ENCODE data around the gene RPRM.
"Not testable (repeated sequence)": the region's sequence is repeated elsewhere in the genome, so short reads cannot be mapped to it uniquely, and the experiment has no call there.

RPRM gene

DNA sequence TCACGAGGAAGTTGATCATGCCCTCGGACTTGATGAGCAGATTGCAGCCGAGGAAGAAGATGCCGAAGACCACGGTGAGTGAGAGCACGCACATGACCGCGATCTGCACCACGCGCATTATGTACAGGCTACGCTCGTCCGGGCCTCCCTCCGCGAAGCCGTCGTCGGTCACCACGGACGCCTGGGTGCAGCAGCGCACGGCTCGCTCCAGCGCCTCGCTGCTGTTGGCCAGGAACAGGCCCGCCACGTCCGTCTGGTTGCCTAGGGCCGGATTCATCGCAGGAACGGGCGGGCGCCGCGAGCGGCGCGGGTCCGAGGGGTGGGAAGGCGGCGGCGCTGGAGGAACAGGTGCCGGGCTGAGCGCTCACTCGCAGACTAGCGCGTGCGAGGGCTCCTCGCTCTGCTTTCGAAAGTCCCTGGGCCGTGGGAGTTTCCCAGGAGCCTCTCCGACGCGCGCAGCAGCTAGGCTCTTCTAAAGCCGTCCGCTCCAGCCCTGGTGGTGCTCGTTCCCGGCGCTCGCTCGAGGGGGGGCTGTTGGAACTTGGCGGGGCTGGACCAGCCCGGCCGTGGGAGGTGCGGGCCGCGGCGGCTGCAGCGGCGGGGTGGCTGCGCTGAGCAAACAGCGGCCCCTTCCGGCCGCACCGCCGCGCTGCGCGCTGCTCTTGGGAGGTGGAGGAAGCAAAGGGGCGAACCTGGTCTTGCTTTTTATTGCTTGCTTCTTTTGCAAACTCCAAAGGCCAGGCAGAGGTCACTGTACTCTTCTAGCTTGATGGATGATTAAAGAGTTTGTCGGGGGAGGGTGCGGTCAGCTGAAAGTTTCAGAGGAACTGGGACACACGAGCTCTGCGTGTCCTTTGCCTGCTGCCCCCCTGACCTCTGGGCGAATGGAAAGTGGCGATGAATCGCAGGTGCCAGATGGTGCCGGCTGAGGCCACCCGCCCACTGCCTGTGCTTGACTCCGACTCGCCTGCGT lies at the start of gene RPRM:
RPRM (minus strand) TSS at position 474 of the 973 bp plus-strand sequence; CDS start at position 277, 197 bp downstream.
- DNase-seq (ENCODE audit: low spot score): peak; percentile 79

DNA sequence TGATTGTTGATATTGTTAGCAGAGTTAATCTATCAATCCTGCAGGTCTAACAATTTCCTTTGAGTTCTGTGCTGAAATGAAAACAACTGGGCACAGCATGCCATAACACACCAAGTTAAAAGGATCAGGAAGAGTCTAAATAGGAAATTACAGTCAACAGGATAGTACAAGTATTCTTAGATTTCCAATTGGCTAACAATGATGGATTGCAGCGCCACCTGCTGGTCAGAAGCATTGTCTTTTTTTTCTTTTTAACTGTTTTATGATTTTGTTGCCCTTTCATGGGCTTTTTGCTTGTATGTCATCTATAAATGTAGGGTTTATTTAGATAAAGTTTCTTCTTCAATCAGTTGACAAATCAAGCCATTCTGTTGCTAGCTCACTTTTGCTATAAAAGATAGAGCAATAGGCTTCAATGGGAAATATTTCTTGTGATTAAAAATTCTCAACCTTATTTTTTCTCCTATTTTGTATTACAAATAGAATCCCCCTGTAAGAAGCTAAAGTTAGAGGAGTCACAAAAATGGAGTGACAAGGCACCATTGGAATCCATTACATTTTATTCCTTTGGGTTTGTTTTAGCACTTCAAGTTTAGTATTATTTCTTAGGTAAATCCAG lies 40.8 kb upstream of the RPRM start:
- peak; percentile 68 for DNase-seq (ENCODE audit: low spot score)

DNA sequence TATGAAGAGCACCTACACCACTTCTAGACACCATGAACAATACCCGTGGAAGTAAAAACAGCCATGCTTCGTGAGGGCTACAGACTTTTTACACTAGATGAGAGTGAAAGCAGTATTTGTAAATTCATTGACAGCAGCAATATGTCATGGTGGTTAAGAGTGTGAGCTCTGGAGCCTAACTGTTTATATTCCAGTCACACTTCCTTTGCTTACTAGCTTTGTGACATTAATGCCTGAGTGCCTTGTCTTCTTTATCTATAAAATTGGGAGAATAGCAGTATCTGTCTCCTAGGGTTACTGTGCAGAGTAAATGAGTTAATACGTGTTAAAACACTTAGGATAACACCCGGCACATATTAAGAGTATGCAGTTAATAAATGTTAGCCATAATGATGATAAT lies 33.8 kb upstream of the RPRM start:
- DNase-seq (ENCODE audit: low spot score): no peak

DNA sequence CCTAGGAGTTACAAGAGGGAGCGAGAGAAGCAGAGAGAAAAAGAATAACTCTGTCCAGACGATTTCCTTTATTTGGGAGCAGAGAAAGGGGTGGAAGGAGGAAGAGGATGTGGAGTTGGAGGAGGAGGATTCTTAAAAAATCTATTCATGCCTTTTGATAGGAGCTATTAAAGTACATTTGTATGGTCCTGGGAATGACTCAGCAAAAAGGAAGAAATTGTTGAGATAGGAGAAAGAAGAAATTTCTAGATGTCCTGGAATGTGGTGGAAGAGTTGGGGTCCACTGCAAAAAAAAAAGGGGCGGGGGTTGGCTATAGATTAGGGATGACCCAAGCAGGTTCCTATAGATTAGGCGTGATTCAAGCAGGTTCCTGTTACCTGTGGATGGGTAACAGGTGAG lies 32.4 kb upstream of the RPRM start:
- no peak for DNase-seq (ENCODE audit: low spot score)

DNA sequence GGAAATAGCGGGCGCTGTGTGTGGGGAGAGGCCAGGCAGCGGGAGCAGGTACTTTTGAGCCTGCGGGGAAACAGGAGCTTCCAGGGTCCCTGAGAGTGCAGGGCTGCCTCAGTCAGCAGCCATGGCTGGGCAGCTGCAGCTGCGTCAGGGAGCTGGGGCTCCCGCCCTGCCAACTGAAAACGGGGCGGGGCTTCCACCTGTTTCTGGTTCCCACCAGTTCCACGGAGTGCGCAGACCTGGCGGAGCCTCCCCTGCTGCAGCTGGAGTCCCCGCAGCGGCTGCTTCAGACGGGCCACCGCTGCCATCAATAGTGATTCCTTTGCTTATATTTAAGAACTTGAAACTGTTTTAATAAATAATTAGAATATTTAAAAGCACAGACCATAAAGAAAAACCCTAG lies 30.6 kb upstream of the RPRM start:
- DNase-seq (ENCODE audit: low spot score): no peak

DNA sequence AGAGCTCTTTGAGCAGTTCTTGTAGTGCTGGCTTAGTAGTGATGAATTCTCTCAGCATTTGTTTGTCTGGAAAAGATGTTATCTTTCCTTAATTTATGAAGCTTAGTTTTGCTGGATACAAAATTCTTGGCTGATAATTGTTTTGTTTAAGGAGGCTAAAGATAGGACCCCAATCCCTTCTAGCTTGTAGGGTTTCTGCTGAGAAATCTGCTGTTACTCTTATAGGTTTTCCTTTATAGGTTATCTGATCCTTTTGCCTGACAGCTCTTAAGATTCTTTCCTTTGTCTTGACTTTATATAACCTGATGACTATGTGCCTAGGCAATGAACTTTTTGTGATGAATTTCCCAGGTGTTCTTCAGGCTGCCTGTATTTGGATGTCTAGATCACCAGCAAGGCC lies 27.9 kb upstream of the RPRM start:
- DNase-seq (ENCODE audit: low spot score): not testable (repeated sequence)

DNA sequence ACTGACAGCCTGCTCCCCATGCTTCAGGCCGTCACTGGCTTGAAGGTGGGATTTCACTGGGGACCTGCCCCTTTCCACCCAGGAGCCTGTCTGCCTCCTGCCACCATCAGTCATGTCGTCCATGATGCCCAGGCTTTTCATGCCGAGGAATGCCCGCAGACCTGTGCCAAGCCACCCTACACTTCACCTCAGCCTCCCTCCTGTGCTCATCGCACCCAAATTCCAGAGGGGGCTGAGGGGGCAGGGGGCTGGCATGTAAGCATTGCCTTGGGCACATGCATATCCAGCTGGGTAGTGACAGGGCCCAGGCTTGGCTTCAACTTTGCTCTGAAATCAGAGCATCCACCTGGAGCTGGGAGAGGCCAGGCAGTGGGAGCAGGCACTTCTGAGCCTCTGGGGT lies 20.9 kb upstream of the RPRM start:
- no peak for DNase-seq (ENCODE audit: low spot score)

DNA sequence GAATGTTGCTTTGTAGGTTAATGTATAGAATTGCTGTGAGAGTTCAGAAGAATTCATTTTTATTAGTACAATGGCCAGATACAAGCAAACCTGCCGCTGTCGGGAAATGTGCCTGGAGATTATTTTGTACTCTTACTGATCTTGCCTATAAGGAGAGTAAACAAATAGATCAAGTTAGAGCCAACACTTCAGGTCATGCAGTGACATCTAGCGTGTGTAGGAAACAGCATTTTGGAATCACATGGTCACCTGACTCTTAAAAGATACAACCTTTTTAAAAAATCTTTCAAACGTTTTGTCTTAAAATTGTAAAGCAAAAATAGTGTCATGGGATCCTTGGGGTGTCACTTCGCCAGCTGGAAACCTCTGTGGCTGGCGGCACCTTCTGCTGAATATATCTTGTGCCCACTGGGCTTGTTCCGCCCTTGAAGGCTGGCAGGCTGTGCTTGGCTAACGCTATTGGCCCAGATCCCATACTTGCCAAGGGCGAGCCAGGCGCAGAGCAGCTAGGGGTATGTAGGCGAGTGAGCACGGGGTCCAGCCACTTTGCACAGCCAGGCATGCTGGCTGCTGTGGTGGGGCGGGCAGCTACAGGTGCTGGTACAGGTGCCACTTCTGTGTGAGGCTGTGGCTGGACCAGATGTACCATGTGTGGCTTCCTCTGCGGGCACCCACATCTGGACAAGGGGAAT lies 19.5 kb upstream of the RPRM start:
- DNase-seq (ENCODE audit: low spot score): no peak

DNA sequence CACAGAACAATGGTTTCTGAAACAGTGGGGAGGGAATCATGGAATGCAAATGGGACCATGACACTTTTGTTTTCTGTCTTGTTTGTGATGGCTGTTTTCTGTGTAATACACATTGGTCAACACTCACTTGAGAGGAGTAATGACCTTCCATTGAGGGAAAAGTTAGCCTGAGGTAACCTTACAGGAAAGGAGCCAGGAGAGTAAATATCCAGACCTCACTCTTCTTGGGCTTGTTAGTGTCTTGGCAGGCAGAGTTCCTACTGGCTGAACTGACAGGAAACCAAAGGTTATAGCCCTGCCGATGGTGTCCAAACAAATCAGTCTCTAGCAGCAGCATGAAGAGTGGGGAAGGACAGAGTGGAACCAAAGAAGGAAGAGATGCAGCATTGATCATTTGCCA lies 17.2 kb upstream of the RPRM start:
- DNase-seq (ENCODE audit: low spot score): no peak

DNA sequence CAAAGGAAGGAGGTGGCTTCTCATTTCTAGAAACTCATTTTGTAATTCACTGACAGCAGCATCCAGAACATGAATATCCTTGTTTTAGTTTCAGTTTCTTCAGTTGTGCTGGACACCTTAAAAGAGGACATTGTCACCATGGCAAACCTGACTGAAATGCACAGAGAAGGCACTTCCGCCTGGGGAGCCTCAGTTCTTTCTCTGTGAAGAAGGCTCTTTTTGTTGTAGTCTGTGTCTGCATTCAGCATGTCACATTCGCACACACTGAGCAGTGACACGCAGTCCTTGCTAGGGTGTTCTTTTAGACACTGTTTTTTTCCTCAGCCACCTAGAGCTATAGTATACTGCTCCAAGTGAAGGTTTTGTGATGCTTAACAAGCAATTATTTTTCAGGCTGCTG lies 9.5 kb upstream of the RPRM start:
- peak; percentile 10 for DNase-seq (ENCODE audit: low spot score)

DNA sequence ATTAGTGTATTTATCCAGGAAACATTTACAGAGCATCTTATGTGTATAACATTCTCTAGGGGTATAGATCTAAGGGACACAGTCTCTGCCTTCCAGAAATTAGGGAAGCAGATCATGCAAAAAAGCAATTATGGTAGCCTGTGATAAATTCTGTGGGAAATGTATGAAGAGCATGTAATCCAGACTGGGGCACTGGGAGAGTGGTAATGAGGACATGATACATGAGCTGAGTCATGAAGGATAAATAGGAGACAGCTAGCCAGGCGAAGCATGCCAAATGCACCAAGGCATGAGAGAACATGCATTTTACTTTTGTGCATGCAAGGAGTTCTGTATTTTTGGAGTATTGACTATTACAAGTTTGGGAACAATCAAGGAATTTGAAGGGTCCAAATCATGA lies 8.9 kb upstream of the RPRM start:
- DNase-seq (ENCODE audit: low spot score): no peak

DNA sequence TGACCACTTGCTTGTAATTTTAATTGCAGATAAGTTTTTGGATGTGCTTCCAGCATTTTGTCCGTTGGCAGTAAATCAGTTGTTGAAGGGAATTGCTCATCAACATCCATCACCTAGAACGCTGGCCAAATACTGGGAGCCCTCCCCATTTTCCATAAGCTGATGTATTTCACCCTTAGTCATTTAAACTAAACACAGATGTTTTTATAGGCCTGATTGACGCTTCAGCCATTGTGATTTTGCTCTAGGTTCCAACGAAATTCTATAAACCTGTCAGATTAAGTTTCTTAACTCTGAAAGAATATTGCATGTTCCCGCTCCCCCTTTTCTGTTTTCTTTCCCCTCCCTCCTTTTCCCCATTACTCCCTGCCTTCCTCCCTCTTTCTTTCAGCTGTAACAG lies 1.0 kb upstream of the RPRM start:
- DNase-seq (ENCODE audit: low spot score): no peak

DNA sequence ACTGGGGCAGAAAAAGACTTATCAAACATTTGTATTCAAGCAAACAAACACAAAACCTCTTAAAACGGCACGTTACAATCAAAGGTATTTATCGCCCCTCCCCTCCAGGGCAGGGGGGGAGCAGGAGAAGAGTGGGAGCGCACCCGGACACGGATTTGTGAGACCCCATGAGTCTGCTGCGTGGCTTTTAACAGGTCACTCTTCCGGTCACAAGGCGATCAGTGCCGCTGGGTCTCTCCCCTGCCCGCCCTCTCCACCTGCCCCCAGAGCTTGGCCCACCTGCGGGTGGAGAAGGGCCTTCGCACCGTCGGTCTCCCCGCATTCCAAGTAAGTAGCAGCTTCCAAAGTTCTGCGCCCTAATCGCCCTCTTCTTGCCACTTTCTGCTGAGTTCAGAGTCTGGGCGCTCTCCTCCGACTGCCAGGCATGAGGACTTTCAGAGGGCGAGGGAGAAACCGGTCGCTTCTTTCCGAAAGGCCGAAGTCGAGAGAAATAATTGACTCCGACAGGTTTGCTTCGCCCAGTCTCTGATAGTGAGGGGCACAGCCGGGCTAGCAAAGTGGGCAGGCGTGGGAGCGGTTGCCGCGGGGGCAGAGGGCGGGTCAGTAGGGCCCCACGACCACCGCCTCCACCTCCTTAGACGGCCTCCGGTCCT lies 800 bp downstream of the RPRM start:
- DNase-seq (ENCODE audit: low spot score): no peak

DNA sequence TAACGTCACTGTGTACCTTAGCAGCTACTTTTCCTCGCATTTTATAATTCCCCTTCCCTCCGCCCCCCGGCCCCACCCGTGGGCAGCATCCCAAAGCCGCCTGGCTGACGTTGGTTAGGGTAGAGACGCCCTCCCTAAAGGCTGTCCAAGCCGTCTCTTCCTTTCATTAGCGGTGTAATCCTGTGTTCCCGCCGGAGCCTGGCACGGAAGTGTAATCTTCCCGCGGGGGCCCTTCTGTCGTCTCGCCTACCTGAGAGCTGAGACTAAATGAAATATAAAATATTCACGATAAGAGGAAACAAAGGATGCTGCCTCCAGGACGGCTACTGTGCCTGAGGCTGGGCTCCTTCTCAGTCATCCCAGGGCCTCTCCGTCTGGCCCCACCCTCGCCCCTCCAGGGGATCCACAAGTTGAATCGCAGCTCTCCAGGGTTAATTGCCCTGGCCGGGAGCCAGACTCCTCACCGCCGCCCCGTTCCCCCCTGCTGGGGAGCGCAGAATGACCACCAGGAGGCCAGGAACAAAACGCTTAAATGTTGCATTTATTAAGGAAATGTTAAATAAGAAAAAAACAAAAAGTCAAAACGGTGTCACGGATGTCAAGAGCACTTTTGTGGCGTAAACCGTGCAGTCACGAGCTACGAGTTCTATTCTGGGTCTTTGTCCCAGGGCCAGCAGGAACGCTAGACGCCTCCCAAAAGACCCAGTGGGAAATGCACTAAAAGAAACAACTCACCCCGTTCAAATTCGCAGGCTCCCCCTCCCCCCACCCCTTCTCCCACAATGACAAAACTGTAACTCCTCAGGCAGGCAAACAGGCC lies 1.5 kb downstream of the RPRM start:
- no peak for DNase-seq (ENCODE audit: low spot score)

DNA sequence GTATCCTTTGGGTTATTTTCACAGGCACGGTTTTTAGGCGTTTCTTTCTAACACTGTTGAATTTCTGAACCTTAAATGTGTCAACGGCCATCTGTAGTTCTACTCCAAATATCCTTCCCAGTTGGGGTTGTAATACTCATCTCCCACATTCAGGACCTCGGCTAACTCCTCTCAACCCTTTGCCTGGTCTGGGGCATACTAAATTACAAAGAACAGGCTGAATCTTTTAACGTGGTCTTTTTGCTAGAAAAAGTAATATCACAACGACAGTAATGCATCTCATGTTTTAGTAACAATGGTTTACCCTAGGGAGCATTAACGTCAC lies 2.1 kb downstream of the RPRM start:
- DNase-seq (ENCODE audit: low spot score): no peak

DNA sequence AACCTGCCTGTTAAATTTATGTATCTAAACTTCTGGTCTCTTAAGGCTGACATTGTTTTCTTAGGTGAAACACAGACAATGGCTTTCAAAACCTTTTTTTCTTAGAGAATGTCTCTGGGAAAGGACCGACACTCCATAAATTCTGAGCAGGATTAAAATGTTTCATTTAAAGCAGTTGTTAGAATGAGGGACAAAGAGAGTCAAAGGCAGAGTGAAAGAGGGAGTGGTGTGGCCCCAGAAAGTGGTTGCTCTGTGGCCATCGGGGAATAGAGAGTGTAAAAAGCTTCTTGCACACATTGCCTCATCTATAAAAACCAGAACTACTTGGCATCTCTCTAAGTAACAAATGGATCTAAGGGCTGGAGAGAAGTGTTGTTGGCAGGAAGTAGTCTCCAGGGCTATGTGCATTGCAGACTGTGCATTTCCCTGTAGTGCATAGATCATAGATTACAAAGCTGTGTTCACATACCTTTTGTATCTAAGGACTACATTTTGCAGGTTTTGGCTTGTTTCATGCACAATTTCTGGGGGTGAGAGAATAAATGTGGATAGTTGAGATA lies 3.6 kb downstream of the RPRM start:
- no peak for DNase-seq (ENCODE audit: low spot score)

DNA sequence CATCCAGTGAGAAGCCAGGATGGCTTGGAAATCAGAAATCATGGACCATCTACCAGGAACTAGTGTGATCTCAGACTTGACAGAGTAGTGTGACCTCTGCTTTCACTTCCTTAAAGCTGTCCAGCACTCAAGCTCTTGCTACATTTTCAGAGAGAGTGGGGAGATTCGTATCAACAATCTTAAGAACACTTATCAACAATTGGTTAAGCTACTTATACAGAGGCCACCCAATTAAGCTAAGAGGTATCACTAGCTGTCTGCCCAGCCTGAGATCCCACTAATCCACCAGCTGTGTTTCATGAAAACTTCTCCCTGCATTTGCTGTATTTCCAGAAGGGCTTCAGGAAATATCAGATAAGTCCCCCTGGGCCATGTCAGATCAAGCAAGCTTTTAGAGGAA lies 4.2 kb downstream of the RPRM start:
- DNase-seq (ENCODE audit: low spot score): peak; percentile 21

DNA sequence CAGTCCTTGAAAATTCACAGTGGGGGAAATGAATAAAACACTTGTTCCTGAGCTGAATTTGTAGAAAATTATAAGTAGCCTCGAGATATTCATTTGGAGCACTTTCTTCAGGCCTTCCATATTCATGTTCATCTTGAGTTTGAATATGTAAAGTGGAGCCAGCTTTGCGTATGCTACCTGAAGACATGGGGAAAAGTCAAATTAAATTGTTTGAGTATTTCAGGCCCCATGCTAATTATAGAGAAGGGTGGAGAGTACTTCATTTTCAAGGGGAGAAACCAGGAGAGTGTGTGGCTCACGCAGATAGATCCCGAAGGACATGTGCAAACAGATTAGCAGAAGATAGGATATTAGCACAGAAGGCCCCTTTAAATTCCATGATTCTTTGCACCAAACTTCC lies 7.7 kb downstream of the RPRM start:
- DNase-seq (ENCODE audit: low spot score): no peak

DNA sequence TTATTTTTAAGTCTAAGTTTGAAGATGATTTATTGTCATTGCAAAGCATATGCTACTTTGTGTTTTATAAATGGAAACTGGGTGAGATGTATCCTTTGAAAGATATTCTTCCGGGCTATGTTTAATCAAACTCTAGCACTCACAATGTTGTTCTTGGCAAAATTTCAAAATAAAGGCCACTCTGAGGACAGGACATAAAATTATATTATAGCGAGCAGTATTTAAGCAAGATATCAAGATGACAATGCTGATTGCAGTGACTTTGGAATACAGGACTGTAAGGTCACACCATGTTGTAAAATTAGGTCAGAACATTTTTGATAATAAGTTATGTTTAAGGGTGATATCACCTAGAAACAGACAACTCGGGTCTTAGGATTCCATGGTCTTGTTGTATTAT lies 14.2 kb downstream of the RPRM start:
- no peak for DNase-seq (ENCODE audit: low spot score)

DNA sequence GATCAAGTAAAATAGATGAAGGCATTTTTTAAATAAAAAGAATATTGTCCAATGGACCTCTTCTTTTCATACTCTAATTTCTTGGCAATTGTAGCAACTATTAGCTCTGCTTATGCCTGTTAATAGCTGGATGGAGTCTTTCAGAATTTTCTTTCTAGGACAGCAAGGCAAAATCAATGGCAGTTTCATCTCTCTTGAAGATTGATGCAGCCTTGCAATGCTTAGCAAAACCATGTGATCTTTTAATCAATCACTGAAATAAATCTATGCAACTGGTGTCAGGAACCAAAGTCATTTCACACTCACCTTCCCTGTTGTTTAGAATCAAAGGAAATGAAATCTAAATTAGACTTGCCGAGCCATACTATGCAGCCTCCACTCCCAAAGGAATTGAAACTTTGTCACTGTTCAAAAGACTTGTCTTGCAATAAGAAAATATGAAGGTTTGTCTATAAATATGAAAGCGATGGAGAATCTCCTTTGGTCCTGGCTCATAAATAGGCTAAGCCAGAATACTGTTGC lies 16.2 kb downstream of the RPRM start:
- DNase-seq (ENCODE audit: low spot score): no peak

DNA sequence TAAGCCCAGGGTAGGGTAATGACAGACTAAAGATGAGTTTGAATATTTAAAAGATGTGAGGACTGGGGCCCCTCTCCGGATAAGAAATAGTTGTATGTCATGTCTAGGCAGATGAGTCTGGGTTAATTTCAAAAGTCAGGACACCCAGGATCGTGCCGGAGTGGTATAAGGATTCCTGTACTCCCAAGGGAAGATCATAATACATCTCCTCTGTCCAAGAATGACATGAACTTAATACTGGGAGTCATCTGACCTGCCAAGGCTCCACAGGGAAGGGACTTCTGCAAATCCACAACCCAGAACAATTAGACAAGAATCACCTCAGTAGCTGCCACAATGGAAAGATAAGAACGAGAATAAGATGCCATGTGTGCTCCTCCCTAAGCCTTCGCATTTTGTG lies 17.1 kb downstream of the RPRM start:
- DNase-seq (ENCODE audit: low spot score): no peak
